ENCODE results near the gene SLX4.

The SLX4 gene

GRCh38 chr16:3553138-3553923 lies 58.1 kb downstream of the SLX4 start:
- no peak for DNase-seq (ENCODE audit: low read depth in 2 of 2)

- DNase-seq (ENCODE audit: low read depth in 2 of 2), result no peak
These were observed 60.3 kb downstream of the SLX4 start for GRCh38 chr16:3550851-3551847.

GRCh38 chr16:3549906-3550305 lies 61.5 kb downstream of the SLX4 start:
- DNase-seq (ENCODE audit: low read depth in 2 of 2), result no peak

- no peak for DNase-seq (ENCODE audit: low read depth in 2 of 2)
These were observed 62.5 kb downstream of the SLX4 start for GRCh38 chr16:3548859-3549258.

GRCh38 chr16:3548445-3548844 lies 63.0 kb downstream of the SLX4 start:
- DNase-seq (ENCODE audit: low read depth in 2 of 2), result no peak

- no peak for DNase-seq (ENCODE audit: low read depth in 2 of 2)
These were observed 64.3 kb downstream of the SLX4 start for GRCh38 chr16:3546986-3547682.

- DNase-seq (ENCODE audit: low read depth in 2 of 2), result no peak
These were observed 68.6 kb downstream of the SLX4 start for GRCh38 chr16:3542601-3543373.

GRCh38 chr16:3541527-3542155 lies 69.8 kb downstream of the SLX4 start:
- no peak for DNase-seq (ENCODE audit: low read depth in 2 of 2)

- no peak for DNase-seq (ENCODE audit: low read depth in 2 of 2)
These were observed 73.2 kb downstream of the SLX4 start for GRCh38 chr16:3538222-3538621.

GRCh38 chr16:3536851-3537250 lies 74.6 kb downstream of the SLX4 start:
- DNase-seq (ENCODE audit: low read depth in 2 of 2), result no peak

- no peak for DNase-seq (ENCODE audit: low read depth in 2 of 2)
These were observed 75.1 kb downstream of the SLX4 start for GRCh38 chr16:3536271-3536731.

GRCh38 chr16:3534126-3534525 lies 77.3 kb downstream of the SLX4 start:
- DNase-seq (ENCODE audit: low read depth in 2 of 2), result no peak

GRCh38 chr16:3532741-3533140 lies 78.7 kb downstream of the SLX4 start:
- no peak for DNase-seq (ENCODE audit: low read depth in 2 of 2)
